Tibial nerve (tissue), 4 donors: ENCODE measurements around the gene ENOX1. TPM values are rescaled to one million over a fixed set of nuclear protein-coding genes. Genes with fewer than 3 reads are reported as not detected.
A peak's percentile ranks its signal among the peaks of the same experiment; 100 is the strongest.

Experiments
- DNase-seq, 2 donors: peaks; one replicate each; pipeline ENCODE4 v3.0.0-alpha.2; 2019; ENCODE audit warnings: low spot score in 2 of 2
- H3K27ac ChIP-seq, 4 donors: fragments of 200-600 bp; sonication (generic) in 3 of 4; one replicate each; pipeline ENCODE4 v1.5.1; 2017 to 2019; ENCODE audit warnings: mild to moderate bottlenecking in 1 of 4
- H3K27me3 ChIP-seq, 2 donors: fragments of 200-600 bp; sonication (generic) in 1 of 2; one replicate each; pipeline versions ENCODE4 v1.5.1 to v1.6.0; 2017 to 2019
- H3K36me3 ChIP-seq, 3 donors: fragments of 200-600 bp; sonication (generic); one replicate each; pipeline ENCODE4 v1.5.1; 2018 to 2019
- H3K4me1 ChIP-seq, 4 donors: fragments of 200-600 bp; sonication (generic) in 3 of 4; one replicate each; pipeline ENCODE4 v1.5.1; 2017 to 2019
- H3K4me3 ChIP-seq, 4 donors: fragments of 200-600 bp; sonication (generic) in 3 of 4; one replicate each; pipeline ENCODE4 v1.5.1; 2017 to 2019; ENCODE audit warnings: mild to moderate bottlenecking in 1 of 4, moderate library complexity in 1 of 4
- H3K9me3 ChIP-seq, 4 donors: fragments of 200-600 bp; sonication (generic) in 3 of 4; one replicate each; pipeline ENCODE4 v1.5.1; 2017 to 2019
- CTCF ChIP-seq, 5 experiments: fragments of 200-600 bp in 3 of 5; fragments of 450-650 bp in 2 of 5; sonication (generic) in 3 of 5; IDR thresholded peaks; one replicate each; pipeline ENCODE4 v1.5.1; 2016 to 2019; ENCODE audit warnings: antibody characterized with exemption in 5 of 5, mild to moderate bottlenecking in 3 of 5, moderate library complexity in 2 of 5
- EP300 ChIP-seq, 2 donors: sonication (generic); formaldehyde crosslinking; IDR thresholded peaks; one replicate each; pipeline ENCODE4 v1.6.1; 2017; ENCODE audit warnings: antibody characterized with exemption in 2 of 2, mild to moderate bottlenecking in 1 of 2
- POLR2A ChIP-seq, 2 donors: fragments of 450-650 bp; IDR thresholded peaks; one replicate each; pipeline ENCODE4 v1.6.1; 2017; ENCODE audit warnings: antibody characterized with exemption in 2 of 2, mild to moderate bottlenecking in 2 of 2, moderate library complexity in 2 of 2
- WGBS, 2 donors: methylation state at CpG; one replicate each; pipeline ENCODE4 v1.1.5; 2018; 5-methylcytosine and 5-hydroxymethylcytosine counted together
- total RNA-seq, 4 donors: library from RNA; depleted of rRNA; stranded (reverse); fragments of >200 nt; gene quantifications; one replicate each; pipeline ENCODE4 v1.1.0, GENCODE V29; 2016

ENOX1 gene
- total RNA-seq, 4 donors from 2014 or later = 2.6 to 8.2 (median 4.6) TPM

GRCh38 chr13:43544011-43544410 is 242.8 kb downstream of the ENOX1 start:
- Histone ChIP-seq H3K27ac (peak overlapping the region in 2 of 4 donors; percentile 30 to 36), H3K4me3 (no peak overlapping the region), H3K9me3 (peaks cover 0 to 4% (median 0%) of the 10 kb centered on the region in 4 donors), H3K27me3 (no peaks in the 10 kb centered on the region), H3K36me3 (no peaks in the 10 kb centered on the region), H3K4me1 (peaks cover 0 to 33% (median 16%) of the 10 kb centered on the region in 4 donors)
- 85 to 87% methylated on average over 2 of the region's 2 CpGs for WGBS, 2 donors
- no peak for TF ChIP-seq CTCF (IDR thresholded peaks at IDR 0.05)
- TF ChIP-seq POLR2A (IDR thresholded peaks at IDR 0.05) = no peak
- TF ChIP-seq EP300 (IDR thresholded peaks at IDR 0.05) = no peak
- no peak for DNase-seq

GRCh38 chr13:43543331-43543730 is 243.4 kb downstream of the ENOX1 start:
- Histone ChIP-seq H3K27me3 (no peaks in the 10 kb centered on the region), H3K4me3 (no peak overlapping the region), H3K9me3 (peaks cover 0 to 5% (median 0%) of the 10 kb centered on the region in 4 donors), H3K27ac (no peak overlapping the region), H3K4me1 (peaks cover 0 to 33% (median 16%) of the 10 kb centered on the region in 4 donors), H3K36me3 (no peaks in the 10 kb centered on the region)
- no peak for DNase-seq
- WGBS, 2 donors = 85% methylated on average over 2 of the region's 2 CpGs
- TF ChIP-seq CTCF (IDR thresholded peaks at IDR 0.05) (no peak), EP300 (IDR thresholded peaks at IDR 0.05) (no peak), POLR2A (IDR thresholded peaks at IDR 0.05) (no peak)

- Histone ChIP-seq H3K27ac (no peak overlapping the region), H3K4me1 (no peaks in the 10 kb centered on the region), H3K27me3 (no peaks in the 10 kb centered on the region), H3K4me3 (no peak overlapping the region), H3K36me3 (no peaks in the 10 kb centered on the region), H3K9me3 (peaks cover 0 to 5% (median 0%) of the 10 kb centered on the region in 4 donors)
- 50 to 58% methylated on average over 2 of the region's 2 CpGs for WGBS, 2 donors
- TF ChIP-seq EP300 (IDR thresholded peaks at IDR 0.05) = no peak
- no peak for TF ChIP-seq POLR2A (IDR thresholded peaks at IDR 0.05)
- no peak for TF ChIP-seq CTCF (IDR thresholded peaks at IDR 0.05)
- no peak for DNase-seq
These were observed 249.6 kb downstream of the ENOX1 start for GRCh38 chr13:43537124-43537523.

- TF ChIP-seq POLR2A (IDR thresholded peaks at IDR 0.05) (no peak), EP300 (IDR thresholded peaks at IDR 0.05) (no peak), CTCF (IDR thresholded peaks at IDR 0.05) (no peak)
- no peak overlapping the region for H3K27ac ChIP-seq
- H3K27me3 ChIP-seq = no peaks in the 10 kb centered on the region
- no peaks in the 10 kb centered on the region for H3K4me1 ChIP-seq
- DNase-seq = no peak
- H3K4me3 ChIP-seq = no peak overlapping the region
- no peaks in the 10 kb centered on the region for H3K9me3 ChIP-seq
- H3K36me3 ChIP-seq = no peaks in the 10 kb centered on the region
These were observed 257.0 kb downstream of the ENOX1 start for GRCh38 chr13:43529796-43530195.

GRCh38 chr13:43528992-43529391 is 257.8 kb downstream of the ENOX1 start:
- Histone ChIP-seq H3K9me3 (no peaks in the 10 kb centered on the region), H3K27ac (no peak overlapping the region), H3K36me3 (no peaks in the 10 kb centered on the region), H3K27me3 (no peaks in the 10 kb centered on the region), H3K4me3 (no peak overlapping the region), H3K4me1 (no peaks in the 10 kb centered on the region)
- DNase-seq = no peak
- 90 to 91% methylated on average over 6 of the region's 6 CpGs for WGBS, 2 donors
- no peak for TF ChIP-seq EP300 (IDR thresholded peaks at IDR 0.05)
- TF ChIP-seq POLR2A (IDR thresholded peaks at IDR 0.05) = no peak
- TF ChIP-seq CTCF (IDR thresholded peaks at IDR 0.05) = no peak
